ENCODE data around the gene BCO2. TPM values are rescaled to one million over a fixed set of nuclear protein-coding genes. Genes with fewer than 3 reads are reported as not detected.

Gene BCO2
- polyA plus RNA-seq, 3 donors, result 0.77 to 5.2 (median 0.98) TPM

DNA sequence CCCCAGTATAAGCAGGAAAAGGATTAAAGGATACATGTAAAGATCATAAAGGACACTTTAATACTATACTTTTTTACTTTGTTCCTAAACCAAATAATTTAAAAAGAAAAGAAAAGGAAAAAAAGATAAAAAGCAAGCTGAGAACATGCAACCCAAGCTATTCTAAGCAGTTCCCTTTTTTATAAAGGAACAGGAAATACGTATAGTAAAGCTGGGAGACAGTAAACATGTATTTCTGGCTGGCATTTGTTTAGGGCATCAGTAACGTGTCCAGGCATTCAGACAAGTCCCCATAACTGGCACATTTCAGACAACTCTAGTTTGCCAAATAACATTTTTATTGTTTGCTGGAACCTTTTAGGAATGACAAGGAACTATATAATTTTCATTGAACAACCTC is 24.9 kb downstream of the BCO2 start:
- no peak overlapping the region for H3K27ac ChIP-seq (ENCODE audit: low read depth, low read length)
- 25 to 50% (median 31%) methylated on average over 2 of the region's 2 CpGs for WGBS, 3 donors

DNA sequence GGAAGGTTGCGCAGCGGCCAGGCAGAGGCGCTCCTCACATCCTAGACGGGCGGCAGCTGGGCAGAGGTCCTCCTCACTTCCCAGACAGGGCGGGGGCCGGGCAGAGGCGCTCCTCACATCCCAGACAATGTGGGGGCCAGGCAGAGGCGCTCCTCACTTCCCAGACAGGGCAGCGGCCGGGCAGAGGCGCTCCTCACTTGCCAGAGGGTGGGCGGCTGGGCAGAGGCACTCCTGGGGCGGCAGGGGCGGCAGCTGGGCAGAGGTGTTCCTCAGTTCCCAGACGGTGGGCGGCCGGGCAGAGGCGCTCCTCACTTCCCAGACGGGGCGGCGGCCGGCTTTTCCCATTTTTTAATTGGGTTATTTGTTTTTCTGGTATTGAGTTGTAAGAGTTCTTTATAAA is 30.8 kb downstream of the BCO2 start:
- no peak overlapping the region for H3K27ac ChIP-seq (ENCODE audit: low read depth, low read length)
- 93 to 97% (median 93%) methylated on average over 23 of the region's 23 CpGs for WGBS, 3 donors

DNA sequence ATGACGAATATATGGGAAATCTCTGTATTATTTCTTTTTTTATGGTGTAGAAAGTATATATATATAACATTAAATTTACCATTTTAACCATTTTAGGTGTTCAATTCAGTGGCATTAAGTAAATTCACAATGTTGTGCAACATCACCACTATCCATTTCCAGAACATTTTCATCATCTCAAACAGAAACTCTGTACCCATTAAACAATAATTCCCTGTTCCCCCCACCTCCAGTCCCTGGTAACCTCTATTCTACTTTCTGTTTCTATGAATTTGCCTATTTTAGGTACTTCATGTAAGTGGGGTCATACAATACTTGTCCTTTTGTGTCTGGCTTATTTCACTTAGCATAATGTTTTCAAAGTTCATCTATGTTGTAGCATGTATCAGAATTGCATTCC is 35.6 kb downstream of the BCO2 start:
- 65 to 88% (median 77%) methylated on average over 1 of the region's 1 CpG for whole genome bisulfite sequencing, 3 donors
- H3K27ac ChIP-seq (ENCODE audit: low read depth, low read length), result no peak overlapping the region

DNA sequence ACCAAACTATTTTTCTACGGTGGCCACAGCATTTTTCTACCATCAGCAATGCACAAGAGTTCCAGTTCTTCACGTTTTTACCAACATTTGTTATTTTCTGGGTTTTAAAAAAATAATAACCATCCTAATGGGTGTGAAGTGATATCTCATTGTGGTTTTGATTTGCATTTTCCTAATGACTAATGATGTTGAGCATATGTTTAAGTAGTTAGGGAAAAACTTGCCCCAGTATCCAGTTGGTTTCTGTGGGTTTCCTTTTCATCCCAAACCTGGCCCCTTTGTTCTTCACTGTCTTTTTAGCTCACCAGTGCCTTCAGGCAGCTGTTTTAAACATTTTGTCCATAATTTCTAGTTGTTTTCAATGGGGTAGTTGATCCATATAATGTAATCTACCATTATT is 36.2 kb downstream of the BCO2 start:
- H3K27ac ChIP-seq (ENCODE audit: low read depth, low read length), result no peak overlapping the region
- WGBS, 3 donors, result 51 to 57% (median 52%) methylated on average over 2 of the region's 2 CpGs

DNA sequence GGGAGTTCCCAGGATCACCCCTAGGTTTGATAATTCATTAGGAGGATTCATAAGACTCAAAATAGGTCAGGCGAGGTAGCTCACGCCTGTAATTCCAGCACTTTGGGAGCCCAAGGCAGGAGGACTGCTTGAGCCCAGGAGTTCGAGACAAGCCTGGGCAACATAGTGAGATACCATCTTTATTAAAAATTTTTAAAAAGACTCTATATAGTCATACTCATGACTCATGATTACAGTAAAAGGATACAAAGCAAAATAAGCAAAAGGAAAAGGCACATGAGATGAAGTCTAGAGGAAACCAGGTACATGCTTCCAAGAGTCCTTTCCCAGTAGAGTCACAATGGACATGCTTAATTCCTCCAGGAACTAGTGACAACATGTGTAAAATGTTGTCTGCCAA is 37.0 kb downstream of the BCO2 start:
- 93 to 99% (median 94%) methylated on average over 3 of the region's 3 CpGs for WGBS, 3 donors
- no peak overlapping the region for H3K27ac ChIP-seq (ENCODE audit: low read depth, low read length)

DNA sequence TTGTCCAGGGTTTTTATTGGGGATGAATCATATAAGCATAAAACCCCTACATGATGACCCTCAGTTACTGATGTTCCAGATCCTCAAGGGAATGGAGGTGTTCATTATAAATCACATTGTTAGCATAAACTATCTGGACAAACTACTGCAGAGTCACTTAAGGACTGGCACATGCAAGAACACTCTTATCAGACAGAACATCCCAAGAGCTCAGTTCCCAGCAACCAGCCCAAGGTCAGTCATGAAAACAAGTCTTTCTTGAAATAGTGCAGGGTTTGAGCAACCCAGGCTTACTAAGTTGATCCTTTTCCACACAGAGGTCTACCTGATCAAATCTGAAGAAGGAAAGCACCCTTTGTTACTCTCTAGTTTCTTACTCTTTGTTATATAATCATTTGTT is 37.4 kb downstream of the BCO2 start:
- no peak overlapping the region for H3K27ac ChIP-seq (ENCODE audit: low read depth, low read length)

DNA sequence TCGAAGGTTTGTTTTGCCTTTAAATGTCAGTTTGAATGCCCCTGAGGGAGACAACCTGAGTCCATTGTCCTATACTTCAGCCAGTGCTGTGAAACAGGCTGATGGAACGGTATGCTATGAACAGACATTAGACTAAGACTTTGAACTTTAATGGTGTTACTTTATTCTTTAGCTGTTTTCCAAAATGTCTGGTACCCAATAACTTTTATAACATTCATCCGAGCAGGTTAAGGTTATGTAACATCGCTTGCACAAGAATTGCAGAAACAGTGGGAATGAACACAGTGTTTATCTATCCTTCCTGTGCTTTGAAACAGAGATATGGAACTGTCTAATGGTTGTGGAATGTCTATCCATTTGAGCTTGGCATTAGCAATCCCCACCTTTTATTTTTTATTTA is 38.4 kb downstream of the BCO2 start:
- 80 to 83% (median 81%) methylated on average over 4 of the region's 4 CpGs for WGBS, 3 donors
- H3K27ac ChIP-seq (ENCODE audit: low read depth, low read length), result no peak overlapping the region

DNA sequence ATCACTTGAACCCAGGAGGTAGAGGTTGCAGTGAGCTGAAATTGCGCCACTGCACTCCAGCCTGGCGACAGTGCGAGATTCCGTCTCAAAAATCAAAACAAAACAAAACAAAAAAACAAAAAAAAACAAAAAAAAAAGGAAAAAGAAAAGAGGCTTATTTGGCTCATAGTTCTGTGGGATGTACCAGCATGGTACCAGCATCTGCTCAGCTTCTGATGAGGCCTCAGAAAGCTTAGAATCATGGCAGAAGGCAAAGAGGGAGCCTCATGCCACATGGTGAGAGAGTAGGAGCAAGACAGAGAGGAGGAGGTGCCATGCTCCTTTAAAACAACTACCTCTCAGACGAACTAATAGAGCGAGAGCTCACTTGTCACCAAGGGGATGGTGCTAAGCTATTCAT is 40.3 kb downstream of the BCO2 start:
- no peak overlapping the region for H3K27ac ChIP-seq (ENCODE audit: low read depth, low read length)
- 90 to 93% (median 91%) methylated on average over 6 of the region's 6 CpGs for WGBS, 3 donors

DNA sequence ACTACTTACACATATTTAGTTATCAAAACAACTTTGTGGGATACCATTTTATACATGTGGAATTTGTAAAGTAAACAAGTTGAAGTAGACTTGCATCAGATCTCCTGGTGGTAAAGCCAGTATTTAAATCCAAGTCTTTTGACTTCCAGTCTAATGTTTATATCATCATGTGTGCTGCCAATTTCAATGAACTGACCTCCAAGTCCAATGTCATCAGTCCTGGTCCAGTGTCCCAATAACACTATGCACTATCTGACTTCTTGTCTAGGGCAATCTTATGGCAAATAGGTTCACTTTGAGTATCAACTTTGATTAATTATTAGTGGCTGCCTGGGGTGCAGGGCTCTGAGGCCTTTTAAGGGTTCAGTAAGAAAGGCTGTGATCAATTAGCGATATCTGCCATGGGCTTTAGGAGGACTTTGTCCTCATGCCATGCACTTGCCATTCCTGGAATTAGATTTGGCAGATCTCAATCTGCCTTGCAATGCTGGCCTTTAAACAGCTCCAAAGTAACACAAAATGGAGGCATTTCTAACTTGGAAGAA is 41.3 kb downstream of the BCO2 start:
- no peak overlapping the region for H3K27ac ChIP-seq (ENCODE audit: low read depth, low read length)
- WGBS, 3 donors, result 74 to 100% (median 88%) methylated on average over 1 of the region's 1 CpG

DNA sequence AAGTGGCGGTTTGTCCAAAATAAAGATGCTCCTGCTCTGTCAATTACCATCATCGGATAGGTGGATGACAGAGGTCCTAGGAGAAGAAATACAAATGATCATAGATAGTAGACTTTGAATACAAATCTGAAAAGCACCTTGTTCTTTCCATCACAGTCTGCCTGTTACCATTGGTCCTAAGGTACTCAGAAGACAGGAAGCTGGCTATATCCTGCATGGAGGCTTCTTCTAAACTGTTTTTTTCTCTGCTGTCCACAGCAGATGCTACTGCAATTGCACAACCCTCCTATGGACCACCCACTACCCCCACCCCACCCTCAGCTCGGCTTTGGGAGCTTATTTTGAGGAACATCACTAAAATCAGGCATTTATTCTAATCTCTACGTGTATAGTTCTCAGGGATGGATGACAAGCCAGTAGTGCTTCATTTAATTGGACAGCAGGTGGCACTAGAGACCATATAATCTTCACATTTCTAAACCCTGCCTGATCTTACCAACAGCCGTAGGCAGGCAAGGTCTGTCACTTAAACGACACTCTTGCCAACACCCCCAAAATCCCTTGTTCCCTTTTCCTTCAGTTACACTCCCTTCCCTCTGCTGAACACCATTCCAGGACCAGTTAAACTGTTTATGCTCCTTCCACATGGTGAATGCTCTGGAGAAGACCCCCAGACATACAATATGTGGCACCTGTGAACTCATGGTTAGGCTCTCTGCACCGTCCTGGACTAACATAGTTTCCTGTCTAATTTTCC is 44.3 kb downstream of the BCO2 start:
- 31 to 33% (median 32%) methylated on average over 7 of the region's 7 CpGs for WGBS, 3 donors
- H3K27ac ChIP-seq (ENCODE audit: low read depth, low read length), result no peak overlapping the region

DNA sequence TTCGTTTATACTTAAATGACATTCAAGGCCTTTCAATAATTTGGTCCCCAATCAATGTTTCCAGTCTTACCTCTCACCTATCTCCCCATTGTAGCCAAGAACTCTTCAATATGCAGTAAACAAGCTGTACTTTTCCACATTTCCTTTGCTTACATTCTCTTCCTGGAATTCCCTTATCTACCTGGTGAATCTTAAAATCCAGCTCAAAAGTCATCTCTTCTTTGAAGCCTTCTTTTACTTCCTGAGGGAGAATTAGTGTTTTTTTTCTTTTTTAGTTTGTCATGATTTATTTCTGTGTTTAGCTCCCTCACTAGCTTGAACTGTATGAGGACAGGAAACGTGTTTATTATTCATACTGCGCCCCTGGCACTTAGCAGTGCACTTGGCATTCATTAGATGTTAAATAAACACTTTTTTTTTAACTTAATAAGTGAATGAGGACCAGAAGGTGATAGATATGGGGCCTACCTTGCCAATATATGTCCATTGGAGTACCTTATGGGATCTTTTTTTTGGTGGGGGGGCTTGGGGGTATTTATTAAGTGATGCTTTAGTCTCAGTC is 46.0 kb downstream of the BCO2 start:
- no peak overlapping the region for H3K27ac ChIP-seq (ENCODE audit: low read depth, low read length)
- 32 to 67% (median 63%) methylated on average over 3 of the region's 3 CpGs for WGBS, 3 donors

DNA sequence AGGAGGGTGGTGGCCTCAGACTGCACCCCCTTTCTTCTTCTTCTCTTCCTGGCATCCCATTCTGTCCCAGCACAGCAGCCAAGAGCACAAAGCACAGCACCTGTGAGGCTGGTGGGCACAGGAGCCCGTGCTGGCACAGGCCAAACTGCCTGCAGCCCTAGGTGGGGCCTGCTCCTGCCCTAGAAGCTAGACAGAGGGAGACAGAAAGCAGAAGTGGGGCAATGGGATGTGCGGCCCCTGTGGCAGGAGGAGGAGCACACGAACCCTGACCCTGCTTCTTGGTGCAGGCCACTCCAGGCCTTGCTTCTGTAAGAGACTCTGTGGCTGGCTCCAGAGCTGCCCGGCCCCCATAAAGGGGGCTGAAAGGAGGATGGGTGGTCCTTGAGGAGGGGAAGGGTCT is 47.0 kb downstream of the BCO2 start:
- 66 to 82% (median 72%) methylated on average over 4 of the region's 4 CpGs for WGBS, 3 donors
- no peak overlapping the region for H3K27ac ChIP-seq (ENCODE audit: low read depth, low read length)

DNA sequence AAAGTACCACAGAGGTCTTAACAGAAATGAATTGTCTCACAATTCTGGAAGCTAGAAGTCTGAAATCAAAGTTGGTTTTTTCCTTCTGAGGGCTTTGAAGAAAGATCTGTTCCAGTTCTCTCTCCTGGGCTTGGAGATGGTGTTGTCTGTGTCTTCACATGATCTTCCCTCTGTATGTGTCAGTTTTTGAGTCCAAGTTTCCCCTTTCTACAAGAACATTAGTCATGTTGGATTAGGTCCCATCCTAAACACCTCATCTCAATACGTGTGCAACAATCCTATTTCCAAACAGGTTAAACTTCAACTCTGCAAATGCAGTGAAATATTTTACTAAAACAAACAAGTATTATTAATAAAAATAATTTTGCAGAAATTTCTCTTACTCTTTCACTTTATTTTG is 47.8 kb downstream of the BCO2 start:
- WGBS, 3 donors, result 44 to 50% (median 44%) methylated on average over 1 of the region's 1 CpG
- no peak overlapping the region for H3K27ac ChIP-seq (ENCODE audit: low read depth, low read length)

DNA sequence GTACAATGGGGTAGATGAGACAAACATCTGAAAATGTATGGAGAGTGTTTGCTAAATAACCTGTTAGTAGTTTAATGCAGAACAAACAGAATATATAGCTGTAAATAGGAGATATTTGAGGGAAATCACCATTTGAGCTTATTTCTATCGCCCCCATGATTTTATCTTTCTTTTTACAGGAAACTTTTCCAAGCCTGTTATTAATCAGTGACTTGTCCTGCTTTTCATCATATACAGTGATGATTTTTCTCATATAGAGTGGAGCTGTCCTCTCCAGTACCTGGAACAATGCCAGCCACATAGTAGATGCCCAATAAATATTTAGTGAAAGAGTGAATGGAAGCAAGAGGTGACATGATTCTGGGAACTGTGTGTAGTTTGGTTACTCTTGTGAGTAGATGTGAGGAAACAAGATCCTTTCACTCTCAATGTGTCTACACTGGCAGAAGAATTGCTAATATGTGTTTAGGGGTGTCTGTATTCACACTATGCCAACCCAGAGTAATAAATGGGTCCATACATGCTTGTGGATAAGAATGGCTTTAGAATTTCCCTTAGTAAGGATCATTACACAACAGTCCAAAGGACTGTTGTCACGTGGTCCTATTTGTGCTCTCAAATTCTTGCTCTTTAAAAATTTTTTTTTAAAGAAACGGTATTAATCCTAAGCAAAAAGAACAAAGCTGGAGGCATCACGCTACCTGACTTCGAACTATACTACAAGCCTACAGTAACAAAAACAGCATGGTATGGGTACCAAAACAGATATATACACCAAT is 48.6 kb downstream of the BCO2 start:
- 86 to 93% (median 91%) methylated on average over 5 of the region's 5 CpGs for WGBS, 3 donors
- no peak overlapping the region for H3K27ac ChIP-seq (ENCODE audit: low read depth, low read length)

DNA sequence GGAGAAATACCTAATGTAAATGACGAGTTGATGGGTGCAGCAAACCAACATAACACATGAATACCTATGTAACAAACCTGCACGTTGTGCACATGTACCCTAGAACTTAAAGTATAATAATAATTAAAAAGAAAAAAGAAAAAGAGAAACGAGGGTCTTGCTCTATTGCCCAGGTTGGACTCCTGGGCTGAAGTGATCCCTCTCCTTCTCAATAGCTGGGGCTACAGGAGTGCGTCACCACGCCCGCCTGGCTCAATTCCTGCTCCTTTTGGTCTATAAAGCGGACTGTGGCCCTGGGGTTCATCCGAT is 50.4 kb downstream of the BCO2 start:
- 24 to 49% (median 39%) methylated on average over 7 to 8 of the region's 8 CpGs for WGBS, 3 donors

DNA sequence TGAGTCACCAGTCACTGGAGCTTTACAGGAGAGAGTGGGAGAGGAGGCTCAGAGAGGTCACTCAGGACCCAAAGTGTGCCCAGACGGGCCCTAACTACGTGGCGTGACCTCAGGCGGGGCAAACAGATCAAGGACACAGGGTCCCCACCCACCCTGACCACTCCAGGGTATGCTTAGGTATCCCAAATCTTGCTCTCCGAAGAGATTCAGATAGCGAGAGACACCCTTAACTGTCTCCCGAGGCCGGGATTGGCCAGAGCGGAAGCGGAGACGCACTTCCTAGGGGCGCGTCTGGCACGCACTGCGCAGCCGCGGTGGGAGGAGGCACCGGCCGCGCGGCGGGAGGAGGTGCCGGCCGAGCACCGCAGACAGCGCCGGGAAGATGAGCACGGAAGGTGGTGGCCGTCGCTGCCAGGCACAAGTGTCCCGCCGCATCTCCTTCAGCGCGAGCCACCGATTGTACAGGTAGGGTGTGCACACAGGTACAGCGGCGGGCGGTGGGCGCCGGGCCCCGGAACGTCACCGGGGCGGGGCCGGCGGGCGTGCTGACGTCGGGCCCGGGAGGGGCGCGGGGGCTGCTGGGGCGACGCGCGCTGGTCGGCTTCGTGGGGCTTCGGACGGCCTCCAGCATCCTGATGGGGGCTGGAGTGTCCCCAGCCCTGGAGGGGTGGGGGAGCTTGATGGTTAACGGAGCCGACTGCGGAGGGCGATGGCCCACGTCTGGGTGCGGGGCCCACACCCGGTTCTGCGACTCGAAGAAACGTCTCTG is 50.9 kb downstream of the BCO2 start, which contains the start of gene PTS:
PTS (plus strand) TSS at position 367 of the 769 bp plus-strand sequence; CDS start at position 383, 16 bp downstream.
- 0 to 1% (median 0%) methylated on average over 62 to 70 of the region's 70 CpGs for WGBS, 3 donors
- peak within 1 kb of the TSS; percentile 84 for H3K27ac ChIP-seq (ENCODE audit: low read depth, low read length)

More for the DNA sequence above, 50.4 kb downstream of the BCO2 start:
- peak overlapping the region; percentile 84 for H3K27ac ChIP-seq (ENCODE audit: low read depth, low read length)

DNA sequence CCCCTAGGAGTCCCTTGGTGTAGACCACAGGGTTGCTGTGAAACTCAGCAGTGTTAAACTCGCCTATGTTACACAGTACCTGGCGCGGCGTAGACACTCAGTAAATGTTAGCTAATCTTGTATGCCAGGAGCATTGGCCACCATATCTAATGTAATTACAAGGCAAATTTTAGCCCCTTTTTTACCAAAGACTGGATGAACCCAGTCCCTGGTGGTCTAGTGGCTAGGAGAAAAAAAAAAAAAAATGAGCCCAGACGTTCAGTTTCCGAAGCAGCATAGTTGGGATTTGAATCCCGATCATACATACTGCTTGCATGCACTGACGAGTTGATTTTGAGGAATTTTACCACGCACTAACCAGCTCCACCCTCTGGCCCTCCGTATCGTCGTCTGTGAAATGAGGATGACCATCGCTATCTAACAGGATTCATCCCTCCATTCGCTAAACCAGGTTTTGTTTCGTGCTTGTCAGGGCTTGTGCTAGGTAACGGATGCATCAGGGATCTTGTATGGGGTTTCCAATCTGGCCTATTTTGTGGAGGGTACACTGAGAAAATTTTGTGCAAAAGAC is 51.6 kb downstream of the BCO2 start:
- peak overlapping the region; percentile 84 for H3K27ac ChIP-seq (ENCODE audit: low read depth, low read length)
- 6 to 9% (median 7%) methylated on average over 16 of the region's 16 CpGs for WGBS, 3 donors

DNA sequence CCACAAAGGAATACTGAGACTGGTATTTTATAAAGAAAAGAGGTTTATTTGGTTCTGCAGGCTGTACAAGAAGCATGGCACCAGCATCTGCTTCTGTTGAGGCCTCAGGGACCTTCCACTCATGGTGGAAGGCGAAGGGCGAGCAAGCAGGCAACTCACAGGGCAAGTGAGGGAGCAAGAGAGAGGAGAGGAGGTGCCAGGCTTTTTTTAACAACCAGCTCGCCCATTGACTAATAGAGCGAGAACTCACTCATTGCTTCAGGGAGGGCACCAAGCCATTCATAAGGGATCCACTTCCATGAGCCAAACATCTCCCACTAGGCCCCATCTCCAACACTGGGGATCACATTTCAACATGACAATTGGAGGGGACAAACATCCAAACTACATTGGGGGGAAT is 52.2 kb downstream of the BCO2 start:
- no peak overlapping the region for H3K27ac ChIP-seq (ENCODE audit: low read depth, low read length)
- 75 to 92% (median 92%) methylated on average over 4 of the region's 4 CpGs for WGBS, 3 donors
